ENCODE data around the gene ITIH1. TPM values are rescaled to one million over a fixed set of nuclear protein-coding genes. Genes with fewer than 3 reads are reported as not detected.

The ITIH1 gene
- total and polyA plus RNA-seq, 5 donors from 2014 or later, result not detected

GRCh38 chr3:52769786-52770455 lies 7.5 kb upstream of the ITIH1 start:
- H3K4me1 Mint-ChIP-seq, result peaks cover 15 to 25% (median 21%) of the 10 kb centered on the region in 4 donors
- peak overlapping the region; percentile 93 to 98 (median 98) for H3K4me3 Mint-ChIP-seq
- H3K27me3 Mint-ChIP-seq, result no peaks in the 10 kb centered on the region
- H3K4me1 ChIP-seq (ENCODE audit: control insufficient read depth, insufficient read depth, low read length, poor library complexity, severe bottlenecking), result peaks cover 15% of the 10 kb centered on the region
- peak overlapping the region; percentile 82 for H3K4me3 ChIP-seq (ENCODE audit: low read depth, low read length)
- no peak for ATAC-seq (ENCODE audit: low read depth in 2 of 2)
- no peaks in the 10 kb centered on the region for H3K27me3 ChIP-seq (ENCODE audit: control insufficient read depth, insufficient read depth, low read length)
- no peaks in the 10 kb centered on the region for H3K9me3 ChIP-seq (ENCODE audit: control insufficient read depth in 2 of 2, low read length in 2 of 2)
- H3K9me3 Mint-ChIP-seq, result no peaks in the 10 kb centered on the region
- peaks cover 3% of the 10 kb centered on the region for H3K36me3 Mint-ChIP-seq
- H3K27ac ChIP-seq (ENCODE audit: insufficient read depth, low read length, poor library complexity, severe bottlenecking), result peak overlapping the region; percentile 62
- peak overlapping the region; percentile 20 to 92 (median 81) for H3K27ac Mint-ChIP-seq
- peak in 1 of 3 donors; percentile 11 for DNase-seq
- peaks cover 18% of the 10 kb centered on the region for H3K36me3 ChIP-seq (ENCODE audit: control insufficient read depth, insufficient read depth, low read length)

- Histone ChIP-seq H3K4me1 (ENCODE audit: control insufficient read depth, insufficient read depth, low read length, poor library complexity, severe bottlenecking) (peaks cover 15% of the 10 kb centered on the region), H3K9me3 (ENCODE audit: control insufficient read depth in 2 of 2, low read length in 2 of 2) (no peaks in the 10 kb centered on the region), H3K27ac (ENCODE audit: insufficient read depth, low read length, poor library complexity, severe bottlenecking) (peak within 1 kb of the TSS; percentile 62), H3K36me3 (ENCODE audit: control insufficient read depth, insufficient read depth, low read length) (peaks cover 13% of the 10 kb centered on the region), H3K27me3 (ENCODE audit: control insufficient read depth, insufficient read depth, low read length) (no peaks in the 10 kb centered on the region), H3K4me3 (ENCODE audit: low read depth, low read length) (peak within 1 kb of the TSS; percentile 90)
- Mint-ChIP-seq H3K27me3 (peaks cover 2% of the 10 kb centered on the region), H3K36me3 (peaks cover 3% of the 10 kb centered on the region), H3K27ac (peak within 1 kb of the TSS; percentile 90 to 97 (median 92)), H3K9me3 (no peaks in the 10 kb centered on the region), H3K4me1 (peaks cover 15 to 25% (median 21%) of the 10 kb centered on the region in 4 donors), H3K4me3 (peak within 1 kb of the TSS; percentile 93 to 98 (median 98))
- peak; percentile 65 to 90 (median 73) for DNase-seq
- ATAC-seq (ENCODE audit: low read depth in 2 of 2), result peak; percentile 93 to 94
Measured at GRCh38 chr3:52770496-52771333, 6.7 kb upstream of the ITIH1 start, which contains the start of gene NEK4. NEK4 (minus strand) TSS chr3:52770940; CDS start chr3:52770746, 194 bp downstream.

GRCh38 chr3:52771334-52771681 lies 6.1 kb upstream of the ITIH1 start:
- ATAC-seq (ENCODE audit: low read depth in 2 of 2) (no peak), DNase-seq (no peak)
- Histone ChIP-seq H3K9me3 (ENCODE audit: control insufficient read depth in 2 of 2, low read length in 2 of 2) (no peaks in the 10 kb centered on the region), H3K4me3 (ENCODE audit: low read depth, low read length) (peak overlapping the region; percentile 90), H3K36me3 (ENCODE audit: control insufficient read depth, insufficient read depth, low read length) (peaks cover 7% of the 10 kb centered on the region), H3K27me3 (ENCODE audit: control insufficient read depth, insufficient read depth, low read length) (no peaks in the 10 kb centered on the region), H3K4me1 (ENCODE audit: control insufficient read depth, insufficient read depth, low read length, poor library complexity, severe bottlenecking) (peaks cover 15% of the 10 kb centered on the region), H3K27ac (ENCODE audit: insufficient read depth, low read length, poor library complexity, severe bottlenecking) (peak overlapping the region; percentile 62)
- no peaks in the 10 kb centered on the region for H3K9me3 Mint-ChIP-seq
- H3K27me3 Mint-ChIP-seq, result peaks cover 6% of the 10 kb centered on the region
- H3K27ac Mint-ChIP-seq, result peak overlapping the region; percentile 90 to 97 (median 92)
- peak overlapping the region; percentile 93 to 98 (median 98) for H3K4me3 Mint-ChIP-seq
- peaks cover 3% of the 10 kb centered on the region for H3K36me3 Mint-ChIP-seq
- H3K4me1 Mint-ChIP-seq, result peaks cover 15 to 25% (median 21%) of the 10 kb centered on the region in 4 donors

DNA sequence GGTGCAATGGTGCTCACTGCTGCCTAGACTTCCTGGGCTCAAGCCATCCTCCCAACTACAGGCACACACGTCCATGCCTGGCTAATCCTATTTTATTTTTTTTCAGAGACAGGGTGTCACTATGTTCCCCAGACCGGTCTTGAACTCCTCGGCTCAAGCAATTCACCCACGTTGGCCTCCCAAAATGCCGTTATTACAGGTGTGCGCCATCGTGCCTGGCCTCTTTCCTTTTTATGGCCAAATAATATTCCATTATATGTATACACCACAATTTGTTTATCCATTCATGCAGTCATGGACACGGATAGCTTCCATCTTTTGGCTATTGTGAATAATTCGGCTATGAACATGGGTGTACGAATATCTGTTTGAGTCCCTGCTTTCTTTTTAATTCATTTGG lies 5.7 kb upstream of the ITIH1 start:
- Mint-ChIP-seq H3K4me3 (peak overlapping the region; percentile 93 to 98 (median 98)), H3K9me3 (no peaks in the 10 kb centered on the region), H3K27me3 (peaks cover 6% of the 10 kb centered on the region), H3K36me3 (peaks cover 3% of the 10 kb centered on the region), H3K27ac (peak overlapping the region in 1 of 3 donors; percentile 90), H3K4me1 (peaks cover 15 to 25% (median 21%) of the 10 kb centered on the region in 4 donors)
- H3K4me1 ChIP-seq (ENCODE audit: control insufficient read depth, insufficient read depth, low read length, poor library complexity, severe bottlenecking), result peaks cover 15% of the 10 kb centered on the region
- peak overlapping the region; percentile 62 for H3K27ac ChIP-seq (ENCODE audit: insufficient read depth, low read length, poor library complexity, severe bottlenecking)
- no peaks in the 10 kb centered on the region for H3K27me3 ChIP-seq (ENCODE audit: control insufficient read depth, insufficient read depth, low read length)
- H3K36me3 ChIP-seq (ENCODE audit: control insufficient read depth, insufficient read depth, low read length), result peaks cover 6% of the 10 kb centered on the region
- H3K4me3 ChIP-seq (ENCODE audit: low read depth, low read length), result no peak overlapping the region
- H3K9me3 ChIP-seq (ENCODE audit: control insufficient read depth in 2 of 2, low read length in 2 of 2), result no peaks in the 10 kb centered on the region
- DNase-seq, result no peak
- ATAC-seq (ENCODE audit: low read depth in 2 of 2), result no peak

GRCh38 chr3:52773361-52774065 lies 3.9 kb upstream of the ITIH1 start:
- Histone ChIP-seq H3K4me1 (ENCODE audit: control insufficient read depth, insufficient read depth, low read length, poor library complexity, severe bottlenecking) (peaks cover 15% of the 10 kb centered on the region), H3K36me3 (ENCODE audit: control insufficient read depth, insufficient read depth, low read length) (no peaks in the 10 kb centered on the region), H3K4me3 (ENCODE audit: low read depth, low read length) (no peak overlapping the region), H3K27me3 (ENCODE audit: control insufficient read depth, insufficient read depth, low read length) (no peaks in the 10 kb centered on the region), H3K27ac (ENCODE audit: insufficient read depth, low read length, poor library complexity, severe bottlenecking) (no peak overlapping the region), H3K9me3 (ENCODE audit: control insufficient read depth in 2 of 2, low read length in 2 of 2) (no peaks in the 10 kb centered on the region)
- peaks cover 7% of the 10 kb centered on the region for H3K27me3 Mint-ChIP-seq
- peak overlapping the region in 1 of 3 donors; percentile 37 for H3K27ac Mint-ChIP-seq
- DNase-seq, result no peak
- H3K4me3 Mint-ChIP-seq, result peak overlapping the region in 2 of 4 donors; percentile 14 to 40
- no peak for ATAC-seq (ENCODE audit: low read depth in 2 of 2)
- H3K9me3 Mint-ChIP-seq, result no peaks in the 10 kb centered on the region
- no peaks in the 10 kb centered on the region for H3K36me3 Mint-ChIP-seq
- peaks cover 11 to 25% (median 19%) of the 10 kb centered on the region in 4 donors for H3K4me1 Mint-ChIP-seq

DNA sequence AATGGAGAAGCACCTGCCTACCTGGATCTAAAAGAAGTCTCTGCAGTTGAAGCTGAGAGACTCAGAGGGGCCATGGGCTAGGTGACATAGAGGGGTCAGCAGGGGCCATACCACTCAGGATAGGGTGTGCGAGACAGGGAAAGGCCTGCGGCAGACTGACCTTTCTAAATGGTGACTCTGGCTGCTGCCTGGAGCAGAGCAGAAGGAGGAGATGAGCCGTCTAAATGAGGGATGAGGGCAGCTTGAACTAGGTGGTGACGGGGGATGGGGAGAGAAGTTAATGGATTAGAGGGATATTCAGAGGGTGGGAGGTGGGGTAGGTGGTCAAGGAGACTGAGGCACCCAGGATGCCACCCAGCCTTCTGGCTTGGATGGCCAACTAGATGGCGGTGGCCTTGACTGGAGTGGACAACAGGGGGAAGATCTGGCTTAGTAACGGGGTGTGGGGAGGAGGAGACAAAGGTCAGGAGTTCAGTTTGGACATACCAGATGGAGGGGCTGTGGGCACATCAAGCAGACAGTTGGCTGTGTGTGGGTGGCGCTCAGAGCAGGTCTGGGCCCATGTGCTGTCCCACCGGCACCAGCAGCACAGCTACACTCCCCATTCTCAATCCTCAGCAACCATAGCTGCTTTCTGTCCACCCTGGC lies 3.2 kb upstream of the ITIH1 start:
- DNase-seq (no peak), ATAC-seq (ENCODE audit: low read depth in 2 of 2) (no peak)
- H3K9me3 ChIP-seq (ENCODE audit: control insufficient read depth in 2 of 2, low read length in 2 of 2), result no peaks in the 10 kb centered on the region
- peaks cover 11% of the 10 kb centered on the region for H3K27me3 Mint-ChIP-seq
- H3K27ac Mint-ChIP-seq, result no peak overlapping the region
- no peaks in the 10 kb centered on the region for H3K36me3 Mint-ChIP-seq
- peaks cover 15% of the 10 kb centered on the region for H3K4me1 ChIP-seq (ENCODE audit: control insufficient read depth, insufficient read depth, low read length, poor library complexity, severe bottlenecking)
- no peak overlapping the region for H3K4me3 Mint-ChIP-seq
- no peaks in the 10 kb centered on the region for H3K27me3 ChIP-seq (ENCODE audit: control insufficient read depth, insufficient read depth, low read length)
- H3K4me3 ChIP-seq (ENCODE audit: low read depth, low read length), result no peak overlapping the region
- no peak overlapping the region for H3K27ac ChIP-seq (ENCODE audit: insufficient read depth, low read length, poor library complexity, severe bottlenecking)
- H3K9me3 Mint-ChIP-seq, result no peaks in the 10 kb centered on the region
- H3K4me1 Mint-ChIP-seq, result peaks cover 11 to 24% (median 18%) of the 10 kb centered on the region in 4 donors
- no peaks in the 10 kb centered on the region for H3K36me3 ChIP-seq (ENCODE audit: control insufficient read depth, insufficient read depth, low read length)

Measured in CD4-positive, CD25-positive, alpha-beta regulatory T cell (primary cell).